ENCODE measurements around the gene UBN2.

DNA sequence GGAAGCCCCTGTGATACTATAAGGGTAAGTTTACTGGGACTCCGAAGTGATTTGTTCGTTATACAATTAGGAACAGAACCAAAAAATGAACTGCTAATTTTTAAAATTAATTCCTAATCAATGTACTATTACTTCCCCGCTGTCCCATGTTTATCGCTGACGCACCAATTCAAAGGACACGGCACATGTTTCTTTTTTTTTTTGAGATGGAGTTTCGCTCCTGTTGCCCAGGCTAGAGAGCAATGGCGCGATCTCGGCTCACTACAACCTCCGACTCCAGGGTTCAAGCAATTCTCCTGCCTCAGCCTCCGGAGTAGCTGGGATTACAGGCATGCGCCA is 108.6 kb downstream of the UBN2 start:
- TF ChIP-seq POLR2AphosphoS5 (IDR thresholded peaks at IDR 0.05; ENCODE audit: insufficient read depth in 1 of 2, low read depth in 1 of 2) (no peak), POLR2A (IDR thresholded peaks at IDR 0.05) (no peak)
- TF ChIP-seq, protein P1, sequence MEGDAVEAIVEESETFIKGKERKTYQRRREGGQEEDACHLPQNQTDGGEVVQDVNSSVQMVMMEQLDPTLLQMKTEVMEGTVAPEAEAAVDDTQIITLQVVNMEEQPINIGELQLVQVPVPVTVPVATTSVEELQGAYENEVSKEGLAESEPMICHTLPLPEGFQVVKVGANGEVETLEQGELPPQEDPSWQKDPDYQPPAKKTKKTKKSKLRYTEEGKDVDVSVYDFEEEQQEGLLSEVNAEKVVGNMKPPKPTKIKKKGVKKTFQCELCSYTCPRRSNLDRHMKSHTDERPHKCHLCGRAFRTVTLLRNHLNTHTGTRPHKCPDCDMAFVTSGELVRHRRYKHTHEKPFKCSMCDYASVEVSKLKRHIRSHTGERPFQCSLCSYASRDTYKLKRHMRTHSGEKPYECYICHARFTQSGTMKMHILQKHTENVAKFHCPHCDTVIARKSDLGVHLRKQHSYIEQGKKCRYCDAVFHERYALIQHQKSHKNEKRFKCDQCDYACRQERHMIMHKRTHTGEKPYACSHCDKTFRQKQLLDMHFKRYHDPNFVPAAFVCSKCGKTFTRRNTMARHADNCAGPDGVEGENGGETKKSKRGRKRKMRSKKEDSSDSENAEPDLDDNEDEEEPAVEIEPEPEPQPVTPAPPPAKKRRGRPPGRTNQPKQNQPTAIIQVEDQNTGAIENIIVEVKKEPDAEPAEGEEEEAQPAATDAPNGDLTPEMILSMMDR (IDR thresholded peaks at IDR 0.05): no peak

All from vagina (tissue), 2 donors.